Activated naive CD8-positive, alpha-beta T cell (primary cell): ENCODE data around the gene MOSMO.
"Not testable (repeated sequence)": the region's sequence is repeated elsewhere in the genome, so short reads cannot be mapped to it uniquely, and the experiment has no call there.

Experiments
- H3K27ac Mint-ChIP-seq: one replicate; pipeline ENCODE4 v1.8.0; 2021; ENCODE audit warnings: mixed read lengths
- H3K27me3 Mint-ChIP-seq: one replicate; pipeline ENCODE4 v1.8.0; 2021; ENCODE audit warnings: mixed read lengths
- H3K36me3 Mint-ChIP-seq: one replicate; pipeline ENCODE4 v1.8.0; 2021; ENCODE audit warnings: mixed read lengths
- H3K4me1 Mint-ChIP-seq: one replicate; pipeline ENCODE4 v1.8.0; 2021; ENCODE audit warnings: low read depth, mixed read lengths
- H3K4me3 Mint-ChIP-seq: one replicate; pipeline ENCODE4 v1.8.0; 2021; ENCODE audit warnings: mild to moderate bottlenecking, mixed read lengths
- H3K9me3 Mint-ChIP-seq: one replicate; pipeline ENCODE4 v1.8.0; 2021; ENCODE audit warnings: low read depth, mixed read lengths

MOSMO gene

DNA sequence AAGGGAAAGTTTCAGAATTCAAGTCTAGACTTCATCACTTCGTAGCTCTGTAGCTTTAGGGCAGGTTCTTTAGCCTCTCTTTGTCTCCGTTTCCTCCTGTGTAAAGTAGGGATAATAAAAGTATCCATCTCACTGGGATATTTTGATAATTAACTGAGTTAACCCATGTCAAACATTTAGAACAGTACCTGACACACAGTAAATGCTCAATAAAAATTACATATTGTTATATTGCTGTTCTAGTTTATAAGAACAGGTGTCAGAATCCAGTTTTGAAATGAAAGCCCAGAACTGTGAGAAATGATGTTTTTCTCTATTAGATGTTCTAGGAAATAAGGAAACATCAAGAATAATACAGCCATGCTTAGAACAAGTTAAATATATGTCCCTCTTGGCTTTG, 4.3 kb downstream of the MOSMO start:
- Mint-ChIP-seq H3K27me3 (no peaks in the 10 kb centered on the region), H3K36me3 (no peaks in the 10 kb centered on the region), H3K27ac (no peak overlapping the region), H3K4me1 (peaks cover 69% of the 10 kb centered on the region), H3K4me3 (no peak overlapping the region), H3K9me3 (no peaks in the 10 kb centered on the region)

- Mint-ChIP-seq H3K4me1 (peaks cover 73% of the 10 kb centered on the region), H3K9me3 (no peaks in the 10 kb centered on the region), H3K36me3 (no peaks in the 10 kb centered on the region), H3K4me3 (no peak overlapping the region), H3K27me3 (no peaks in the 10 kb centered on the region), H3K27ac (no peak overlapping the region)
Measured at GRCh38 chr16:22013486-22013885, 5.6 kb downstream of the MOSMO start.

DNA sequence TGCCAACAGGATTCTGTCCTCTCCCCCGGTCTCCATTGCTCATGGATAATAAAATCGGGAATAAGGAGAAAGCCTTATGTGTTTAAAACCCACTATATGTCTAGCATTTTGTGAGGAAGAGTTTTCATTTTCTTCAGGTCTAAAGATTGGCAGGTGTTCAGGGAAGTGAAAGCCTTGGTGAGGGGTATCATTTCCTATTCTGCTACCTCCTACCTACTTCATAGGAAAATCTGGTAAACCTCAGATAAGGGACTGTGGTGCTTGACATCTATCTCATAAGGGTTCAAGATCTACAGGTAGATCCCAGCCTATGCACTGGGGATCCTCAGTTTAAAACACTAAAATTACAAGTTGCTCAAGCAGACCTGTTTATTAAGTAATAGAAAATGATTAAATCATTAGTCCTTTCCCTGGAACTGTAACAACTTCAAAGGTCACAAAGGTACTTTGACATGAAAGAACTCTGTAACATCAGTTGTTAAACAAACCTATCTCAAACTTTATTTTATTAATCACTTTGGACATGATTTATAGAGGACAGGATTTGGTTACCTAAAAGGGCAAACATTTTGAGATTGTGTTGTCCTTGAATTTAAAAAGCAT, 6.5 kb downstream of the MOSMO start:
- Mint-ChIP-seq H3K36me3 (no peaks in the 10 kb centered on the region), H3K9me3 (no peaks in the 10 kb centered on the region), H3K27ac (no peak overlapping the region), H3K4me3 (no peak overlapping the region), H3K27me3 (no peaks in the 10 kb centered on the region), H3K4me1 (peaks cover 76% of the 10 kb centered on the region)

DNA sequence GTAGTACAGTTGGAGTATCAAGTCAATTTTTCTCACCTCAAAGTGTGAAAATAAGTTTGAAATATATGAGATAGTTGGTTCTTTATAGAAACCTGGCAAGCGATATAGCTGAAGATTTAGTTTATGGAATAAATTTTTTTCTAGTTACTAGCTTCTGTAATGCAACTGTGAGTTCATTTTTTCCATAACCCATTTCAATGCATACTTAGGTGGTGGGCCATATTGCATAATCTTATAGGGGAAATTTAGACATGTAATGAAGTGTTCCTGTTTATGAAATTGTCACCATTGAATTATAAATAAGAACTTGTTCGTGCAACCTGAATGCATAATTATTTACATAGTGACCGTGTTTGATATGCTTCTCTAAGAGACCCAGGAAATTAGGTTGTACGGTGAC, 9.0 kb downstream of the MOSMO start:
- no peaks in the 10 kb centered on the region for H3K27me3 Mint-ChIP-seq
- H3K27ac Mint-ChIP-seq: no peak overlapping the region
- H3K4me1 Mint-ChIP-seq: peaks cover 68% of the 10 kb centered on the region
- H3K9me3 Mint-ChIP-seq: no peaks in the 10 kb centered on the region
- no peaks in the 10 kb centered on the region for H3K36me3 Mint-ChIP-seq
- H3K4me3 Mint-ChIP-seq: no peak overlapping the region

GRCh38 chr16:22018559-22018958, 10.6 kb downstream of the MOSMO start:
- Mint-ChIP-seq H3K4me3 (no peak overlapping the region), H3K27ac (no peak overlapping the region), H3K9me3 (no peaks in the 10 kb centered on the region), H3K27me3 (no peaks in the 10 kb centered on the region), H3K4me1 (peaks cover 63% of the 10 kb centered on the region), H3K36me3 (peaks cover 3% of the 10 kb centered on the region)

GRCh38 chr16:22022151-22022550, 14.2 kb downstream of the MOSMO start:
- H3K36me3 Mint-ChIP-seq: peaks cover 6% of the 10 kb centered on the region

DNA sequence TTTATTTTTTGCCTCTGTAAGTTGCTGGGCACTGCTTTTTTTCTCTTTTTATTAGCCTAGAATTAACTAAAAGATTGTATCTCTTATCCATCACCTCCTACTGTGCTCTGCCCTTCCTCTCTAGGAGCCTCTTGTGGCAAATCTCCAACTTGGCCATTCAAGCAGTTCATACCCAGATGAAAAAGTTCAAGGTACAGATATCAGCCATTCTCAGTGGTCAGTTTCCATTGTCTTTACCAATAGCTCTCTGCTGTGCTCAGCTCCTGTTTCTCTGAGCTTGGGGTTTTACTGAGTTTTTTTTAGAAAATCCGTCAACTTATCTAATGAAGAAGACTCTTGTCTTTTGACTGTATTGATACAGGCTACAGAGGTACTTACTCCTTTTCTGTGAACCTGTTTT, 15.6 kb downstream of the MOSMO start:
- H3K27ac Mint-ChIP-seq: no peak overlapping the region
- peaks cover 6% of the 10 kb centered on the region for H3K36me3 Mint-ChIP-seq
- H3K4me3 Mint-ChIP-seq: no peak overlapping the region
- peaks cover 35% of the 10 kb centered on the region for H3K4me1 Mint-ChIP-seq
- H3K9me3 Mint-ChIP-seq: no peaks in the 10 kb centered on the region
- no peaks in the 10 kb centered on the region for H3K27me3 Mint-ChIP-seq

More at GRCh38 chr16:22022151-22022550, 14.2 kb downstream of the MOSMO start:
- H3K9me3 Mint-ChIP-seq: no peaks in the 10 kb centered on the region
- H3K4me3 Mint-ChIP-seq: no peak overlapping the region
- no peak overlapping the region for H3K27ac Mint-ChIP-seq
- H3K27me3 Mint-ChIP-seq: no peaks in the 10 kb centered on the region
- peaks cover 40% of the 10 kb centered on the region for H3K4me1 Mint-ChIP-seq

- H3K27me3 Mint-ChIP-seq, H3K27ac Mint-ChIP-seq, H3K4me3 Mint-ChIP-seq, H3K36me3 Mint-ChIP-seq, H3K9me3 Mint-ChIP-seq: not testable (repeated sequence)
- H3K4me1 Mint-ChIP-seq: peaks cover 25% of the 10 kb centered on the region
Measured at GRCh38 chr16:22024785-22025184, 16.9 kb downstream of the MOSMO start.

DNA sequence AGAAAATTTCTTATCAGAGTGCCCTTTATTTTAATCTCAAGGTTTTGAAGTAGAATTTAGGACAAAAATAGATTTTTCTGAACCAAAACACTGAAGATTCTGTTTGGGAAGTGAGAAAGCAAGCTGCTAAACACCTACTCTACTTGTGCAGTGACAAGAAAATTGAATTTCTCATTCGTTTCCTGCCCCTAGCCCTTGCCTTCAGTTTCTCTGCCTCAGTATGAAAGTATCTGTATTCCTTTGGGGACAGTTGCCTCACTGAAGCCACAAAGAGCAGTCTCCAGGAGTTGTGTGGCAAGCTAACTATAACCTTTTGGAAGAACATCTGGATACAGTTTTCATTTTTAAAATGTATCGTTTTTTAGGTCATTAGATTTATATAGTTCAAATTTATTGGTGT, 19.7 kb downstream of the MOSMO start:
- peaks cover 21% of the 10 kb centered on the region for H3K4me1 Mint-ChIP-seq
- no peaks in the 10 kb centered on the region for H3K9me3 Mint-ChIP-seq
- no peaks in the 10 kb centered on the region for H3K27me3 Mint-ChIP-seq
- H3K4me3 Mint-ChIP-seq: no peak overlapping the region
- H3K36me3 Mint-ChIP-seq: peaks cover 19% of the 10 kb centered on the region
- no peak overlapping the region for H3K27ac Mint-ChIP-seq

- Mint-ChIP-seq H3K9me3 (no peaks in the 10 kb centered on the region), H3K27me3 (no peaks in the 10 kb centered on the region), H3K27ac (peak overlapping the region; percentile 41), H3K4me1 (peaks cover 21% of the 10 kb centered on the region), H3K4me3 (no peak overlapping the region), H3K36me3 (peaks cover 17% of the 10 kb centered on the region)
Measured at GRCh38 chr16:22029632-22030031, 21.7 kb downstream of the MOSMO start.

- H3K27me3 Mint-ChIP-seq: no peaks in the 10 kb centered on the region
- H3K9me3 Mint-ChIP-seq: no peaks in the 10 kb centered on the region
- H3K36me3 Mint-ChIP-seq: peaks cover 17% of the 10 kb centered on the region
- H3K27ac Mint-ChIP-seq: peak overlapping the region; percentile 41
- H3K4me3 Mint-ChIP-seq: no peak overlapping the region
- H3K4me1 Mint-ChIP-seq: peaks cover 21% of the 10 kb centered on the region
Measured at GRCh38 chr16:22030087-22030812, 22.3 kb downstream of the MOSMO start.

DNA sequence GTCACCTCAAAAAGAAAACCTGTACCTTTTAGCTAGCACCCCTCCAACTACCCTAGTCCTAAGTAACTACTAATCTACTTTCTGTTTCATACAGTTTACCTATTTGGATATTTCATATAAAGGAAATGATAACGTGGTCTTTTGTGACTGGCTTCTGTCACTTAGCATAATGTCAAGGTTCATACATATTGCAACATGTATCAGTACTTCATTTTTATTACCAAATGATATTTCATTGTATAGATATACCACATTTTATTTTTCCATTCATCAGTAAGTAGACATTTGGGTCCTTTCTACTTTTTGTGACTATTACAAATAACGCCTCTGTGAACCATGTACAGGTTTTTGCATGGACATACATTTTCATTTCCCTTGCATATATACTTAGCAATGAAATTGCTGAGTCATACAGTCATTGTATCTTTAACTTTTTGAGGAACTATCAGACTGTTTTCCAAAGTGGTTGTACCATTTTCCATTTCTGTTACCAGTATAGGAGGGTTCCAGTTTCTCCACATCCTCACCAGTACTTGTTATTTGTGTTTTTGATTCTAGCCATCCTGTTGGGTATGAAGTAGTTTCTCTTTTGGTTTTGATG, 23.7 kb downstream of the MOSMO start:
- Mint-ChIP-seq H3K36me3 (peaks cover 14% of the 10 kb centered on the region), H3K27me3 (no peaks in the 10 kb centered on the region), H3K27ac (no peak overlapping the region), H3K4me3 (no peak overlapping the region), H3K9me3 (no peaks in the 10 kb centered on the region), H3K4me1 (peaks cover 18% of the 10 kb centered on the region)

GRCh38 chr16:22034503-22034902, 26.6 kb downstream of the MOSMO start:
- Mint-ChIP-seq H3K27me3 (no peaks in the 10 kb centered on the region), H3K9me3 (no peaks in the 10 kb centered on the region), H3K27ac (no peak overlapping the region)

GRCh38 chr16:22035153-22035552, 27.2 kb downstream of the MOSMO start:
- Mint-ChIP-seq H3K4me1 (peaks cover 15% of the 10 kb centered on the region), H3K4me3 (no peak overlapping the region), H3K27me3 (no peaks in the 10 kb centered on the region), H3K27ac (no peak overlapping the region), H3K36me3 (peaks cover 13% of the 10 kb centered on the region), H3K9me3 (no peaks in the 10 kb centered on the region)

More at GRCh38 chr16:22034503-22034902, 26.6 kb downstream of the MOSMO start:
- H3K36me3 Mint-ChIP-seq: peaks cover 16% of the 10 kb centered on the region
- no peak overlapping the region for H3K4me3 Mint-ChIP-seq
- H3K4me1 Mint-ChIP-seq: peaks cover 15% of the 10 kb centered on the region

GRCh38 chr16:22043882-22044281, 36.0 kb downstream of the MOSMO start:
- H3K4me3 Mint-ChIP-seq, H3K4me1 Mint-ChIP-seq, H3K27me3 Mint-ChIP-seq, H3K27ac Mint-ChIP-seq, H3K36me3 Mint-ChIP-seq, H3K9me3 Mint-ChIP-seq: not testable (repeated sequence)
